ENCODE data around the gene ZNF878. TPM values are rescaled to one million over a fixed set of nuclear protein-coding genes. Genes with fewer than 3 reads are reported as not detected.

ZNF878 gene
- total and polyA plus RNA-seq, 2 of the 13 experiments (the other 11 are each of a cell fraction or from before 2014, with no cell fraction given) = 0.46 to 5.2 TPM

- TF ChIP-seq ZNF543 (CRISPR knock-in tag; IDR thresholded peaks at IDR 0.05) = 0 out of 2 replicates have a peak, but pooled peaks have one; percentile 23
- TF ChIP-seq PITX1 (CRISPR knock-in tag; IDR thresholded peaks at IDR 0.05) = 0 out of 2 replicates have a peak, but pooled peaks have one; percentile 33
- TF ChIP-seq SNAPC5 (CRISPR knock-in tag; IDR thresholded peaks at IDR 0.05; ENCODE audit: borderline replicate concordance) = no peak
- no peak for TF ChIP-seq ZSCAN5A (CRISPR knock-in tag; IDR thresholded peaks at IDR 0.05; ENCODE audit: borderline replicate concordance)
- TF ChIP-seq, protein P1, sequence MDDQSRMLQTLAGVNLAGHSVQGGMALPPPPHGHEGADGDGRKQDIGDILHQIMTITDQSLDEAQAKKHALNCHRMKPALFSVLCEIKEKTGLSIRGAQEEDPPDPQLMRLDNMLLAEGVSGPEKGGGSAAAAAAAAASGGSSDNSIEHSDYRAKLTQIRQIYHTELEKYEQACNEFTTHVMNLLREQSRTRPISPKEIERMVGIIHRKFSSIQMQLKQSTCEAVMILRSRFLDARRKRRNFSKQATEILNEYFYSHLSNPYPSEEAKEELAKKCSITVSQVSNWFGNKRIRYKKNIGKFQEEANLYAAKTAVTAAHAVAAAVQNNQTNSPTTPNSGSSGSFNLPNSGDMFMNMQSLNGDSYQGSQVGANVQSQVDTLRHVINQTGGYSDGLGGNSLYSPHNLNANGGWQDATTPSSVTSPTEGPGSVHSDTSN (CRISPR knock-in tag; IDR thresholded peaks at IDR 0.05; ENCODE audit: borderline replicate concordance) = no peak
- TF ChIP-seq MED1 (CRISPR knock-in tag; IDR thresholded peaks at IDR 0.05) = 0 out of 2 replicates have a peak, but pooled peaks have one; percentile 42
- TF ChIP-seq ZSCAN12 (CRISPR knock-in tag; IDR thresholded peaks at IDR 0.05) = no peak
- TF ChIP-seq ZNF367 (CRISPR knock-in tag; IDR thresholded peaks at IDR 0.05; ENCODE audit: borderline replicate concordance) = no peak
- no peak for TF ChIP-seq GABPA (IDR thresholded peaks at IDR 0.05; ENCODE audit: low read depth, low read length)
- TF ChIP-seq GABPA (CRISPR knock-in tag; IDR thresholded peaks at IDR 0.05; ENCODE audit: low read depth) = no peak
- TF ChIP-seq TOE1 (CRISPR knock-in tag; IDR thresholded peaks at IDR 0.05) = no peak
- TF ChIP-seq ZNF839 (CRISPR knock-in tag; IDR thresholded peaks at IDR 0.05; ENCODE audit: borderline replicate concordance) = no peak
- TF ChIP-seq ZSCAN25 (CRISPR knock-in tag; IDR thresholded peaks at IDR 0.05) = no peak
- no peak for TF ChIP-seq HINFP (CRISPR knock-in tag; IDR thresholded peaks at IDR 0.05; ENCODE audit: low read depth)
- no peak for TF ChIP-seq MAFK (conservative IDR thresholded peaks at IDR 0.05 in 1 of 2, IDR thresholded peaks at IDR 0.05 in 1 of 2; ENCODE audit: low read length in 2 of 2)
- 0 out of 2 replicates have a peak, but pooled peaks have one; percentile 11 for TF ChIP-seq ELF1 (CRISPR knock-in tag; IDR thresholded peaks at IDR 0.05)
- TF ChIP-seq SETDB1 (CRISPR knock-in tag; IDR thresholded peaks at IDR 0.05; ENCODE audit: borderline replicate concordance) = no peak
- TF ChIP-seq POLR2G (IDR thresholded peaks at IDR 0.05; ENCODE audit: low read depth, low read length) = peak; percentile 88
- no peak for TF ChIP-seq ATM (IDR thresholded peaks at IDR 0.05; ENCODE audit: borderline replicate concordance)
- no peak for TF ChIP-seq SRSF4 (IDR thresholded peaks at IDR 0.05; ENCODE audit: low read depth, low read length, poor library complexity, severe bottlenecking)
- TF ChIP-seq, protein P2, sequence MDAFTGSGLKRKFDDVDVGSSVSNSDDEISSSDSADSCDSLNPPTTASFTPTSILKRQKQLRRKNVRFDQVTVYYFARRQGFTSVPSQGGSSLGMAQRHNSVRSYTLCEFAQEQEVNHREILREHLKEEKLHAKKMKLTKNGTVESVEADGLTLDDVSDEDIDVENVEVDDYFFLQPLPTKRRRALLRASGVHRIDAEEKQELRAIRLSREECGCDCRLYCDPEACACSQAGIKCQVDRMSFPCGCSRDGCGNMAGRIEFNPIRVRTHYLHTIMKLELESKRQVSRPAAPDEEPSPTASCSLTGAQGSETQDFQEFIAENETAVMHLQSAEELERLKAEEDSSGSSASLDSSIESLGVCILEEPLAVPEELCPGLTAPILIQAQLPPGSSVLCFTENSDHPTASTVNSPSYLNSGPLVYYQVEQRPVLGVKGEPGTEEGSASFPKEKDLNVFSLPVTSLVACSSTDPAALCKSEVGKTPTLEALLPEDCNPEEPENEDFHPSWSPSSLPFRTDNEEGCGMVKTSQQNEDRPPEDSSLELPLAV (CRISPR knock-in tag; conservative IDR thresholded peaks at IDR 0.05; ENCODE audit: low read depth) = no peak
- TF ChIP-seq TSC22D2 (CRISPR knock-in tag; IDR thresholded peaks at IDR 0.05; ENCODE audit: borderline replicate concordance) = no peak
- TF ChIP-seq SAP130 (CRISPR knock-in tag; IDR thresholded peaks at IDR 0.05; ENCODE audit: low read depth) = peak; percentile 82
- TF ChIP-seq KLF15 (CRISPR knock-in tag; IDR thresholded peaks at IDR 0.05; ENCODE audit: borderline replicate concordance) = no peak
Measured at GRCh38 chr19:12064590-12065538, 12.1 kb upstream of the ZNF878 start, which contains the start of gene ZNF844 (continued).
